HG02763 (cell line): ENCODE data around the gene OR1F1.
A peak's percentile ranks its signal among the peaks of the same experiment; 100 is the strongest.
"Not testable (repeated sequence)": the region's sequence is repeated elsewhere in the genome, so short reads cannot be mapped to it uniquely, and the experiment has no call there.

Experiments used
- ATAC-seq: cut with Tn5 transposase; IDR thresholded peaks from one replicate; pipeline ENCODE4 v1.9.1; 2021; ENCODE audit warnings: mild to moderate bottlenecking, moderate library complexity; ENCODE audit not compliant: unreplicated experiment

Gene OR1F1

GRCh38 chr16:3195975-3196374 lies 8.0 kb downstream of the OR1F1 start:
- ATAC-seq, result no peak

- not testable (repeated sequence) for ATAC-seq
Observed at GRCh38 chr16:3197694-3198333, 9.8 kb downstream of the OR1F1 start.

- ATAC-seq, result no peak
Observed at GRCh38 chr16:3198334-3199072, 10.5 kb downstream of the OR1F1 start.

- ATAC-seq, result no peak
Observed at GRCh38 chr16:3202903-3203539, 15.0 kb downstream of the OR1F1 start.

- ATAC-seq, result not testable (repeated sequence)
Observed at GRCh38 chr16:3205939-3206338, 17.9 kb downstream of the OR1F1 start.

GRCh38 chr16:3207086-3207953 lies 19.3 kb downstream of the OR1F1 start:
- ATAC-seq, result no peak

GRCh38 chr16:3212006-3212405 lies 24.0 kb downstream of the OR1F1 start:
- no peak for ATAC-seq

- no peak for ATAC-seq
Observed at GRCh38 chr16:3212567-3212966, 24.6 kb downstream of the OR1F1 start.

GRCh38 chr16:3214904-3215600 lies 27.0 kb downstream of the OR1F1 start:
- no peak for ATAC-seq

- no peak for ATAC-seq
Observed at GRCh38 chr16:3215601-3216262, 27.7 kb downstream of the OR1F1 start.

- ATAC-seq, result no peak
Observed at GRCh38 chr16:3216263-3216640, 28.2 kb downstream of the OR1F1 start.

GRCh38 chr16:3220839-3221238 lies 32.8 kb downstream of the OR1F1 start:
- ATAC-seq, result no peak

GRCh38 chr16:3223913-3224515 lies 36.0 kb downstream of the OR1F1 start:
- ATAC-seq, result no peak

- ATAC-seq, result peak; percentile 14
Observed at GRCh38 chr16:3234543-3234856, 46.5 kb downstream of the OR1F1 start.

GRCh38 chr16:3234857-3235561 lies 47.0 kb downstream of the OR1F1 start, which contains the start of gene ZNF200:
Gene ZNF200 (minus strand): TSS chr16:3235158. CDS start chr16:3233755, 1,403 bp downstream.
- ATAC-seq, result peak; percentile 93

- no peak for ATAC-seq
Observed at GRCh38 chr16:3235856-3236669, 48.1 kb downstream of the OR1F1 start.

- no peak for ATAC-seq
Observed at GRCh38 chr16:3241761-3242160, 53.8 kb downstream of the OR1F1 start.

- no peak for ATAC-seq
Observed at GRCh38 chr16:3242709-3243108, 54.7 kb downstream of the OR1F1 start.
